ENCODE measurements around the gene SLX4IP.
A peak's percentile ranks its signal among the peaks of the same experiment; 100 is the strongest.

Gene SLX4IP

DNA sequence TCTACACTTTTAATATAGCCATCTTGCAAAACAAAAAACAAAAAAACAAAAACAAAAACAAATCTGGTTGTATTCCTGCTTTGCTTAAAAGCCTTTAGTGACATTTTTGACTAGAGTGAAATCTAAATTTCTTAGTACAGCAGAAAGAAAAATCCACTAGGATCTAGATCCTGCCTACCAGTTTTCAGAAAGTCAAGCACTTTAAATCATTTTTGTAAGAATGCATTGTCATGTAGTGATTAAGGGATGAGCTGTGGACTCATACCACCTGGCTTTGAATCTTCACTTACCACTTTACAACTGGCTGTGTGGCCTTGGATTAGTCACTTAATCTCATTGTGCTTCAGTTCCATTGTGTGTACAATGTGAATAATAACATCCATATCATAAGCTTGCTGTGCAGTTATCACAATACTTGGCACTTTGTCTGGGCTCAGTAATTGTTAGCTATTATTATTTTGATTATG, 5.1 kb upstream of the SLX4IP start:
- TF ChIP-seq, protein P1, sequence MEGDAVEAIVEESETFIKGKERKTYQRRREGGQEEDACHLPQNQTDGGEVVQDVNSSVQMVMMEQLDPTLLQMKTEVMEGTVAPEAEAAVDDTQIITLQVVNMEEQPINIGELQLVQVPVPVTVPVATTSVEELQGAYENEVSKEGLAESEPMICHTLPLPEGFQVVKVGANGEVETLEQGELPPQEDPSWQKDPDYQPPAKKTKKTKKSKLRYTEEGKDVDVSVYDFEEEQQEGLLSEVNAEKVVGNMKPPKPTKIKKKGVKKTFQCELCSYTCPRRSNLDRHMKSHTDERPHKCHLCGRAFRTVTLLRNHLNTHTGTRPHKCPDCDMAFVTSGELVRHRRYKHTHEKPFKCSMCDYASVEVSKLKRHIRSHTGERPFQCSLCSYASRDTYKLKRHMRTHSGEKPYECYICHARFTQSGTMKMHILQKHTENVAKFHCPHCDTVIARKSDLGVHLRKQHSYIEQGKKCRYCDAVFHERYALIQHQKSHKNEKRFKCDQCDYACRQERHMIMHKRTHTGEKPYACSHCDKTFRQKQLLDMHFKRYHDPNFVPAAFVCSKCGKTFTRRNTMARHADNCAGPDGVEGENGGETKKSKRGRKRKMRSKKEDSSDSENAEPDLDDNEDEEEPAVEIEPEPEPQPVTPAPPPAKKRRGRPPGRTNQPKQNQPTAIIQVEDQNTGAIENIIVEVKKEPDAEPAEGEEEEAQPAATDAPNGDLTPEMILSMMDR (IDR thresholded peaks at IDR 0.05; ENCODE audit: low read depth, low read length) = no peak
- H3K4me3 ChIP-seq (replicated peaks in 1 of 2; ENCODE audit: low read depth in 2 of 2, low read length in 2 of 2) = no peak overlapping the region
- peak in 1 of 2 donors; percentile 76 for DNase-seq (ENCODE audit: low read depth in 2 of 2)

DNA sequence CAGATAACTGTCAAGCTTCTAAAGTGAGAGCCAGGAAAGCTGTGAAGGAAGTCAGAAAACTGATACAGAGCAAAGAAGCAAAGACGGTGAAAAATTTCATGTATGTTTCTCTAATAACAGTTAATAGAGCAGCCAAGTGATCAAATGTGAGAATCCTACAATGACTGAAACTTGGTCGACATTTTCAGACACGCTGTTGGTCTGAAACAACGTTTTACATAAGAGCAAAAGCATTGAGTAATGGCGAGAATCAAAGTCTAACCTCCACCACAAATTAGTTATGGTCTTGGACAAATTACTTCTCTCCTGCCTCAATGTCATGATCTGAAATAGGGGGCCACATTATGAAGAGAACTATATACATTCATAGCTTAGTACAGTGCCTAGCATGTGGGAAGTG, 4.4 kb upstream of the SLX4IP start:
- TF ChIP-seq, protein P1 (IDR thresholded peaks at IDR 0.05; ENCODE audit: low read depth, low read length) = no peak
- H3K4me3 ChIP-seq (replicated peaks in 1 of 2; ENCODE audit: low read depth in 2 of 2, low read length in 2 of 2) = no peak overlapping the region
- DNase-seq (ENCODE audit: low read depth in 2 of 2) = no peak

DNA sequence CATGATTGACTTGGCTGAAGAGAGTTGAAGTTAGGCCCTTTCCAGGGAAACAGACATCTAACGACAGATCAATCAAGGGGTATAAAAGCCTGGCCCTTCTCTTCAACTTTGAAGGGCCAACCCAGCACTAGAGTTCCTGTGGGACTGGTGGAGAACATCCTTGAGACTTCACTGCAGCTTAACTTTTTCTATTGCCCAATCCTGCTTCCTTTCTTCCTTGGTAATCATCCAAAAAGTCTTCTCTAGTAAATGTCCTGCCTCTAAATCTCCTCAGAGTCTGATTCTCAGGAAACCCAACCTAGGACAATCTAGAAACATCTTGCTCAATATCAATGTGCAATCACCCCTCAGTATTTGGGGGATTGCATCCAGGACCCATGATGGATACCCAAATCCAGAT, 3.0 kb upstream of the SLX4IP start:
- H3K4me3 ChIP-seq (replicated peaks in 1 of 2; ENCODE audit: low read depth in 2 of 2, low read length in 2 of 2) = no peak overlapping the region
- peak; percentile 40 to 50 for DNase-seq (ENCODE audit: low read depth in 2 of 2)
- TF ChIP-seq, protein P1 (IDR thresholded peaks at IDR 0.05; ENCODE audit: low read depth, low read length) = no peak

DNA sequence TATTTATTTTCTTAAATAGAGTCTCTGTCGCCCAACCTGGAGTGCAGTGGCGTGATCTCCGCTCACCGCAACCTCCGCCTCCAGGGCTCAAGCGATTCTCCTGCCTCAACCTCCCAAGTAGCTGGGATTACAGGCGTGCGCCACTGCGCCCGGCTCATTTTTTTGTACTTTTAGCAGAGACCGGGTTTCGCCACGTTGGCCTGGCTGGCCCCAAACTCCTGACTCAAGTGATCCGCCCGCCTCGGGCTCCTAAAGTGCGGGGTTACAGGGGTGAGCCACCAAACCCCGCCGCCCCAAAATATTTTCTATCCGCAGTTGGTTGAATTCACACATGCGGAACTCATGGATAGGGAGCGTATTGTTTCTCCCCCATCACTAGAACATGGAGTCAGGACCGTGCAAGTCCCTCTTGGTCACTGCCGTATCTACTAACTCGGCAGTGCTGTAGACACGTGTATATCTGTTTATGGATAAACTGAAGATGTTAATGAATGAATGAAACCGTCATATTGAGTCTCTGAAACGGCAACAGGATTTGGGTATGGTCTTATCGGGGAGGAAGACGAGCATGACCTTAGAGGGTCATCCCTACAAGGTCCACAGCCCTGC, 2.0 kb upstream of the SLX4IP start:
- DNase-seq (ENCODE audit: low read depth in 2 of 2) = peak; percentile 5 to 25
- peak overlapping the region; percentile 93 to 97 for H3K4me3 ChIP-seq (replicated peaks in 1 of 2; ENCODE audit: low read depth in 2 of 2, low read length in 2 of 2)
- TF ChIP-seq, protein P1 (IDR thresholded peaks at IDR 0.05; ENCODE audit: low read depth, low read length) = no peak

DNA sequence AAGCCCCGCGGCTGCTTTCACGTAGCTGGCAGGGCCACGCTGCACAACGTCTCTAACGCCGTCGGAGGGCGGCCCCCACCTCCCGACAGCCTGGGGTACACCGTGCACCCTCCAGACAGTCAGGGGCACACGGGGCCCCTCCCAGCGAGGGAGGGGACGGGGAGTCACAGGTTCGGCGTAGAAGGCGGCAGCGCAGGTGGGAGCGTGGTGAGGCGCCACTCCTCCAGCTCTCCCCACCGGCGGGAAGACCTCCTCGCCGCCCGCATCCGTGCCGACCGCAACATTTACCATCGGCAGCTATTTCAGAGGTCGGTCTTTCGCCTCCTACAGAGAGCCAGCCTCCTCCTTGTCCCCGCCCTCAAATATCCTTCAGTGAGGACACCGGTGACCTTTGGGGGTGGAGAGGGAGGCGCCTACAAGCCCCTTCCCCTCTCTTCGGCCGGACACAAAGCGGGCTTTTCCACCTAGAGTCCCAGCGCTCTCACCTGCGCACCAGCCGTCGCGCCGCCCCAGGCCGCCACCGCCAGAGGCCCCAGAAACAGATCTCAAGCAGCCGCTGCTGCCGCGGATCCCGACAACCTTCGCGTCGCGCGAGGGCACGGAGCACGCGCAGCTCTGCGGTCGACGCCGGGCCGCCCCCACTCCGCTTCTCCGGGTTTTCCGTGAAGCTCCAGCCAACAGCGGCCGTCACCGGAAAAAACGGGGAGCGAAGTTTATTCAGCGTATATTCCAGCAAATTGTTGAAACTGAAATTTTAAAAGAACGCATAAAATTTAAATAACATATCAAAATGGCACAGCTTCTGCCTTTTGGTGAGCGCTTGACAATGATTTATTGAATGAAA, 1.3 kb upstream of the SLX4IP start, which contains the start of gene MKKS:
Gene MKKS (minus strand): TSS at position 600 of the 844 bp plus-strand sequence. CDS start 20,708 bp downstream, outside the sequence.
- DNase-seq (ENCODE audit: low read depth in 2 of 2) = peak; percentile 94 to 96
- TF ChIP-seq, protein P1 (IDR thresholded peaks at IDR 0.05; ENCODE audit: low read depth, low read length) = no peak

DNA sequence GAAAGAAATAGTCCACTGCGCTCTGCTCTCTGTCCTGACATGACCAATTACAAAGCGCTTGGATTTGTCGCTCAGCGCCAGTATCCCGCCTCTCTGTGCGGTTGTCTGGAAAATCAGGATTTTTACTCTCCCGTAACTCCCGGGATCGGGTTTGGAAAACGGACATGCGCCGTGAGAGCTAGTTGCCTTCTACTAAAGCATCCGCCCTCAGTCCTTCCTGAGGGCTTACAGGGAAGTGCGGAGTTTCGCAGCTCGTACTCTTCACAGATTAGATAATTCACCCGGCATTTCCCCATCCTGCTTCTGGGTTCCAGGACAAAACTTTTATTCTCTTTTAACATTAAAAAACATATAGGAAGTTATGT, 656 bp upstream of the SLX4IP start:
- TF ChIP-seq, protein P1 (IDR thresholded peaks at IDR 0.05; ENCODE audit: low read depth, low read length) = no peak
- peak overlapping the region; percentile 93 to 97 for H3K4me3 ChIP-seq (replicated peaks in 1 of 2; ENCODE audit: low read depth in 2 of 2, low read length in 2 of 2)
- DNase-seq (ENCODE audit: low read depth in 2 of 2) = peak; percentile 99 to 100

More for the DNA sequence above, 1.3 kb upstream of the SLX4IP start, which contains the start of gene MKKS:
- H3K4me3 ChIP-seq (replicated peaks in 1 of 2; ENCODE audit: low read depth in 2 of 2, low read length in 2 of 2) = peak within 1 kb of the TSS; percentile 93 to 97

All from cardiac fibroblast (primary cell).